EL (cell line): ENCODE data around the gene KRTAP1-5.
"Not testable (repeated sequence)": the region's sequence is repeated elsewhere in the genome, so short reads cannot be mapped to it uniquely, and the experiment has no call there.

Source experiments
- DNase-seq: peaks from one replicate; pipeline ENCODE4 v3.0.0-alpha.2; 2016

The KRTAP1-5 gene

GRCh38 chr17:41026715-41027471 lies at the start of gene KRTAP1-5:
Gene KRTAP1-5 (minus strand): TSS chr17:41027208. CDS start chr17:41027155, 53 bp downstream.
- DNase-seq = peak; percentile 90

- DNase-seq = no peak
Measured at GRCh38 chr17:41076788-41077187, 49.8 kb upstream of the KRTAP1-5 start.

GRCh38 chr17:41073676-41074075 lies 46.7 kb upstream of the KRTAP1-5 start:
- DNase-seq = no peak

GRCh38 chr17:41071606-41072360 lies 44.8 kb upstream of the KRTAP1-5 start:
- no peak for DNase-seq

- DNase-seq = no peak
Measured at GRCh38 chr17:41069031-41069430, 42.0 kb upstream of the KRTAP1-5 start.

GRCh38 chr17:41067281-41067680 lies 40.3 kb upstream of the KRTAP1-5 start:
- DNase-seq = peak; percentile 71

- peak; percentile 96 for DNase-seq
Measured at GRCh38 chr17:41065829-41066624, 39.0 kb upstream of the KRTAP1-5 start, which contains the start of gene KRTAP2-4. Gene KRTAP2-4 (minus strand): TSS chr17:41065879. CDS start chr17:41065845, 34 bp downstream.

GRCh38 chr17:41065016-41065689 lies 38.1 kb upstream of the KRTAP1-5 start:
- not testable (repeated sequence) for DNase-seq

- DNase-seq = no peak
Measured at GRCh38 chr17:41064301-41064700, 37.3 kb upstream of the KRTAP1-5 start.

- DNase-seq = no peak
Measured at GRCh38 chr17:41063449-41063848, 36.4 kb upstream of the KRTAP1-5 start.

GRCh38 chr17:41061964-41062363 lies 35.0 kb upstream of the KRTAP1-5 start:
- peak; percentile 97 for DNase-seq

GRCh38 chr17:41060052-41060604 lies 33.1 kb upstream of the KRTAP1-5 start, which contains the start of gene KRTAP2-3:
Gene KRTAP2-3 (minus strand): TSS chr17:41060114. CDS start chr17:41060050, 64 bp downstream.
- DNase-seq = peak; percentile 98

GRCh38 chr17:41059276-41060051 lies 32.5 kb upstream of the KRTAP1-5 start:
- peak; percentile 96 for DNase-seq

- peak; percentile 45 for DNase-seq
Measured at GRCh38 chr17:41058741-41059140, 31.7 kb upstream of the KRTAP1-5 start.

- no peak for DNase-seq
Measured at GRCh38 chr17:41057547-41057946, 30.5 kb upstream of the KRTAP1-5 start.

- not testable (repeated sequence) for DNase-seq
Measured at GRCh38 chr17:41055130-41055529, 28.1 kb upstream of the KRTAP1-5 start, which contains the start of gene KRTAP2-2. Gene KRTAP2-2 (minus strand): TSS chr17:41055230. CDS start chr17:41055211, 19 bp downstream.

- DNase-seq = not testable (repeated sequence)
Measured at GRCh38 chr17:41054556-41054955, 27.5 kb upstream of the KRTAP1-5 start.

GRCh38 chr17:41054025-41054424 lies 27.0 kb upstream of the KRTAP1-5 start:
- no peak for DNase-seq

- DNase-seq = peak; percentile 73
Measured at GRCh38 chr17:41052566-41052965, 25.6 kb upstream of the KRTAP1-5 start.

- peak; percentile 95 for DNase-seq
Measured at GRCh38 chr17:41049110-41049509, 22.1 kb upstream of the KRTAP1-5 start.

- peak; percentile 95 for DNase-seq
Measured at GRCh38 chr17:41048441-41048840, 21.4 kb upstream of the KRTAP1-5 start.
